Parathyroid adenoma (tissue), 2 donors: Measurements from ENCODE around the gene HELZ.

Source experiments
- H2AFZ ChIP-seq: fragments of 300-600 bp; sonication (generic); one replicate; pipeline ENCODE4 v1.7.0; 2017; ENCODE audit warnings: antibody characterized with exemption, mild to moderate bottlenecking
- H3K27ac ChIP-seq: fragments of 300-600 bp; sonication (generic); one replicate; pipeline ENCODE4 v1.7.0; 2017
- H3K27me3 ChIP-seq: fragments of 300-600 bp; sonication (generic); one replicate; pipeline ENCODE4 v1.7.0; 2017; ENCODE audit warnings: low read length; ENCODE audit not compliant: control insufficient read depth, insufficient read depth
- H3K36me3 ChIP-seq: fragments of 300-600 bp; sonication (generic); one replicate; pipeline ENCODE4 v1.7.0; 2017; ENCODE audit warnings: low read length; ENCODE audit not compliant: control insufficient read depth, insufficient read depth
- H3K4me1 ChIP-seq: fragments of 300-600 bp; sonication (generic); one replicate; pipeline ENCODE4 v1.7.0; 2017; ENCODE audit warnings: control low read depth
- H3K4me2 ChIP-seq: fragments of 300-600 bp; sonication (generic); one replicate; pipeline ENCODE4 v1.7.0; 2017; ENCODE audit warnings: low read length
- H3K4me3 ChIP-seq: fragments of 300-600 bp; sonication (generic); one replicate; pipeline ENCODE4 v1.7.0; 2017; ENCODE audit warnings: low read depth, low read length
- H3K79me2 ChIP-seq: fragments of 300-600 bp; sonication (generic); one replicate; pipeline ENCODE4 v1.7.0; 2017; ENCODE audit warnings: control low read depth
- H3K9ac ChIP-seq: fragments of 300-600 bp; sonication (generic); one replicate; pipeline ENCODE4 v1.7.0; 2017; ENCODE audit warnings: mild to moderate bottlenecking
- H3K9me3 ChIP-seq: fragments of 300-600 bp; sonication (generic); one replicate; pipeline ENCODE4 v1.7.0; 2017; ENCODE audit warnings: low read length; ENCODE audit not compliant: control insufficient read depth
- TF ChIP-seq, protein P1 (sequence below): fragments of 300-600 bp; sonication (generic); IDR thresholded peaks from one replicate; pipeline ENCODE4 v1.7.0; 2017; ENCODE audit warnings: antibody characterized with exemption, mild to moderate bottlenecking
- donor health status: primary hyperparathyroidism.

Gene HELZ

GRCh38 chr17:67049025-67049739 lies 195.8 kb downstream of the HELZ start:
- H3K4me3 ChIP-seq, result no peak overlapping the region
- no peaks in the 10 kb centered on the region for H3K79me2 ChIP-seq
- no peaks in the 10 kb centered on the region for H3K36me3 ChIP-seq
- no peaks in the 10 kb centered on the region for H3K27me3 ChIP-seq
- H3K4me2 ChIP-seq, result no peak overlapping the region
- no peak overlapping the region for H2AFZ ChIP-seq
- H3K4me1 ChIP-seq, result peaks cover 6% of the 10 kb centered on the region
- no peaks in the 10 kb centered on the region for H3K9me3 ChIP-seq
- no peak overlapping the region for H3K27ac ChIP-seq
- TF ChIP-seq, protein P1, sequence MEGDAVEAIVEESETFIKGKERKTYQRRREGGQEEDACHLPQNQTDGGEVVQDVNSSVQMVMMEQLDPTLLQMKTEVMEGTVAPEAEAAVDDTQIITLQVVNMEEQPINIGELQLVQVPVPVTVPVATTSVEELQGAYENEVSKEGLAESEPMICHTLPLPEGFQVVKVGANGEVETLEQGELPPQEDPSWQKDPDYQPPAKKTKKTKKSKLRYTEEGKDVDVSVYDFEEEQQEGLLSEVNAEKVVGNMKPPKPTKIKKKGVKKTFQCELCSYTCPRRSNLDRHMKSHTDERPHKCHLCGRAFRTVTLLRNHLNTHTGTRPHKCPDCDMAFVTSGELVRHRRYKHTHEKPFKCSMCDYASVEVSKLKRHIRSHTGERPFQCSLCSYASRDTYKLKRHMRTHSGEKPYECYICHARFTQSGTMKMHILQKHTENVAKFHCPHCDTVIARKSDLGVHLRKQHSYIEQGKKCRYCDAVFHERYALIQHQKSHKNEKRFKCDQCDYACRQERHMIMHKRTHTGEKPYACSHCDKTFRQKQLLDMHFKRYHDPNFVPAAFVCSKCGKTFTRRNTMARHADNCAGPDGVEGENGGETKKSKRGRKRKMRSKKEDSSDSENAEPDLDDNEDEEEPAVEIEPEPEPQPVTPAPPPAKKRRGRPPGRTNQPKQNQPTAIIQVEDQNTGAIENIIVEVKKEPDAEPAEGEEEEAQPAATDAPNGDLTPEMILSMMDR, result no peak
- no peak overlapping the region for H3K9ac ChIP-seq

- no peak overlapping the region for H3K27ac ChIP-seq
- H3K4me1 ChIP-seq, result peaks cover 6% of the 10 kb centered on the region
- H3K27me3 ChIP-seq, result no peaks in the 10 kb centered on the region
- no peaks in the 10 kb centered on the region for H3K36me3 ChIP-seq
- H3K9me3 ChIP-seq, result no peaks in the 10 kb centered on the region
- no peaks in the 10 kb centered on the region for H3K79me2 ChIP-seq
- TF ChIP-seq, protein P1, result no peak
- no peak overlapping the region for H3K4me3 ChIP-seq
- H2AFZ ChIP-seq, result no peak overlapping the region
- no peak overlapping the region for H3K4me2 ChIP-seq
- no peak overlapping the region for H3K9ac ChIP-seq
Observed at GRCh38 chr17:67047382-67047781, 197.6 kb downstream of the HELZ start.

- peaks cover 6% of the 10 kb centered on the region for H3K4me1 ChIP-seq
- no peak overlapping the region for H3K27ac ChIP-seq
- no peaks in the 10 kb centered on the region for H3K9me3 ChIP-seq
- no peaks in the 10 kb centered on the region for H3K36me3 ChIP-seq
- H3K79me2 ChIP-seq, result no peaks in the 10 kb centered on the region
- no peak overlapping the region for H3K9ac ChIP-seq
- no peaks in the 10 kb centered on the region for H3K27me3 ChIP-seq
- no peak overlapping the region for H3K4me3 ChIP-seq
- no peak overlapping the region for H3K4me2 ChIP-seq
- H2AFZ ChIP-seq, result no peak overlapping the region
- TF ChIP-seq, protein P1, result no peak
Observed at GRCh38 chr17:67046398-67046797, 198.6 kb downstream of the HELZ start.

DNA sequence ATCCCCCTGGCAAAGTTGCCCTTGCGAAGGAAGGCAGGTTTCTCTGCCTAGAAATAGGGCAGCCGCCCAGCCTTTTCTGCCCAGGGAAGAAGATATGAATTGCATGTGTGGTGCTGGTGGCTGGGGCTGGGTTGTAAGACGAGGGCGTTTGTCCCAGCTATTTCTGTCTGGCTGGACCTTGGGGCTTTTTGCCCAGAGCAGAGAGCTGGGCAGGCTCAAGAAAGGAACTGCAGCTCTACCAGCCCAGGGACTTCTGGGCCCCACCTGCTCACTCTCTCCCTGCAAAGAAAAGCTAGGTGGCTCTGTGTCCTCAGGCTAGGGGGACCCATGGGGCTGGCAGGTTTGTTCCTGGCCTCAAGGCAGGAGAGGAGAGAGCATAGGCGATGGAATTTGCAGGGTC lies 200.1 kb downstream of the HELZ start:
- Histone ChIP-seq H3K9me3 (no peaks in the 10 kb centered on the region), H3K27me3 (no peaks in the 10 kb centered on the region), H3K9ac (no peak overlapping the region), H3K4me1 (no peaks in the 10 kb centered on the region), H3K4me3 (no peak overlapping the region), H3K79me2 (no peaks in the 10 kb centered on the region), H3K27ac (no peak overlapping the region), H3K36me3 (no peaks in the 10 kb centered on the region), H2AFZ (no peak overlapping the region), H3K4me2 (no peak overlapping the region)
- TF ChIP-seq, protein P1, result no peak
